ENCODE results near the gene APBB2. TPM values are rescaled to one million over a fixed set of nuclear protein-coding genes. Genes with fewer than 3 reads are reported as not detected.

APBB2 gene
- total and polyA plus RNA-seq, 8 donors, result 42.5 to 94.8 (median 53.8) TPM

DNA sequence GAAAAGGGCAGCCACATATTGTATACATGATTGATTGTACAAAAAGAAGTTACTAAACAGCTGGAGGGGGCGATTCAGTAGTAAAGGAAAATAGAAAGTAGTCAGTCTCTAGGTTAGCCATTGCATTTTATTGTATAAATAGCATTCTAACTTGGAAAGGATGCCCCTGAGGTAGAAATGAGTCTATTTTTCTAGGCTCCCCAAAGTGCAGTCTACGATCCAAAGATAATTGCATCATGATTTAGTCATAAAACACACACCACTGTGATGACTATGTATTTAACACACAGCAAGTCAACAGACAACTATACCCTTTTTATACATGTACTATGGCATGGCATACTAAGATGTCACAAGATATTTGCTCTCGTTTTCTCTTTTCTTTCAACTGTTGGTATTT lies 204.9 kb downstream of the APBB2 start:
- H3K4me1 ChIP-seq, result no peaks in the 10 kb centered on the region
- intact Hi-C loops (cut with DNase I), result no loop called here
- peaks cover 0 to 9% of the 10 kb centered on the region in 2 donors for H3K36me3 ChIP-seq
- no peak overlapping the region for H3K27ac ChIP-seq
- ATAC-seq (peak; percentile 32), DNase-seq (no peak)
- H3K4me3 ChIP-seq, result no peak overlapping the region
- H3K9me3 ChIP-seq, result peaks cover 0 to 3% of the 10 kb centered on the region in 2 donors
- no peaks in the 10 kb centered on the region for H3K27me3 ChIP-seq
- TF ChIP-seq, protein P1, sequence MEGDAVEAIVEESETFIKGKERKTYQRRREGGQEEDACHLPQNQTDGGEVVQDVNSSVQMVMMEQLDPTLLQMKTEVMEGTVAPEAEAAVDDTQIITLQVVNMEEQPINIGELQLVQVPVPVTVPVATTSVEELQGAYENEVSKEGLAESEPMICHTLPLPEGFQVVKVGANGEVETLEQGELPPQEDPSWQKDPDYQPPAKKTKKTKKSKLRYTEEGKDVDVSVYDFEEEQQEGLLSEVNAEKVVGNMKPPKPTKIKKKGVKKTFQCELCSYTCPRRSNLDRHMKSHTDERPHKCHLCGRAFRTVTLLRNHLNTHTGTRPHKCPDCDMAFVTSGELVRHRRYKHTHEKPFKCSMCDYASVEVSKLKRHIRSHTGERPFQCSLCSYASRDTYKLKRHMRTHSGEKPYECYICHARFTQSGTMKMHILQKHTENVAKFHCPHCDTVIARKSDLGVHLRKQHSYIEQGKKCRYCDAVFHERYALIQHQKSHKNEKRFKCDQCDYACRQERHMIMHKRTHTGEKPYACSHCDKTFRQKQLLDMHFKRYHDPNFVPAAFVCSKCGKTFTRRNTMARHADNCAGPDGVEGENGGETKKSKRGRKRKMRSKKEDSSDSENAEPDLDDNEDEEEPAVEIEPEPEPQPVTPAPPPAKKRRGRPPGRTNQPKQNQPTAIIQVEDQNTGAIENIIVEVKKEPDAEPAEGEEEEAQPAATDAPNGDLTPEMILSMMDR (IDR thresholded peaks at IDR 0.05), result no peak

DNA sequence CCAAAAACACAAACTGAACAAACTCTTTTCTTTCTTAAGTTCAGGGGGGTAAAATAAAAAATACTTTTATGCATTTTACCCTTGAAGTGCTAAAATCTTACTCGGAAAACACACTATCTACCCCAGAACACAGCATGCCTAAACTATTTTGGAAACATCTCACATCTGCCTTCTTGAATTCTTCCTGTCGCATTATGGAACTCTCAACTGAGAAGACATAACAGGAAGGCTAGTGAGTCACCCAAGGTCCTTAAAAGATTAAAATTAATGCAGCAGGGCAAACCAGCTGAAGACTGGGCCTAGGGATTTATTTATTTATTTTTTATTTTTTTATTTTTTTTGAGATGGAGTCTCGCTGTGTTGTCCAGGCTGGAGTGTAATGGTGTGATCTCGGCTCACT lies 208.2 kb downstream of the APBB2 start:
- DNase-seq, result no peak
- intact Hi-C loops (cut with DNase I), result no loop called here
- Histone ChIP-seq H3K27ac (no peak overlapping the region), H3K4me3 (no peak overlapping the region), H3K36me3 (no peaks in the 10 kb centered on the region), H3K27me3 (no peaks in the 10 kb centered on the region), H3K9me3 (peaks cover 0 to 3% of the 10 kb centered on the region in 2 donors), H3K4me1 (no peaks in the 10 kb centered on the region)
- TF ChIP-seq, protein P1 (IDR thresholded peaks at IDR 0.05), result no peak
- no peak for ATAC-seq

DNA sequence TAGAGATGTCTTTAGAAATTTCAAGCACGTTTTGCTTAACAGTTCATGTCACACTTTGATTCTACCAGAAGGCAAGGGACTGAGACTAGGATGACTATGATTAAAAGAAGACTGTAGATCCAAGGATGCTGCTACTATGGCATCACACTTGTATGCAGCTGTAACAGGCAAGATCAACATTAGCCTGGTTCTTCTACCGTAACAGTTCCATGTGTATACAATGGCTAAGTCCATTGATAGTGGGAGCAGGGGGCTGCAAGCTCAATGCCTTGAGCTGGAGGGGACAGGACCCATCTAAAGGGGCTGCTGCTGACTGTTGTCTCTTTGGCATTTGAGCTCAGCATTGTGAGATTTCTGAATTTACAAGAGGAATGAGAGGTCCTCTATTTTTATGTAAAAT lies 212.0 kb downstream of the APBB2 start:
- intact Hi-C loops (cut with DNase I), result no loop called here

DNA sequence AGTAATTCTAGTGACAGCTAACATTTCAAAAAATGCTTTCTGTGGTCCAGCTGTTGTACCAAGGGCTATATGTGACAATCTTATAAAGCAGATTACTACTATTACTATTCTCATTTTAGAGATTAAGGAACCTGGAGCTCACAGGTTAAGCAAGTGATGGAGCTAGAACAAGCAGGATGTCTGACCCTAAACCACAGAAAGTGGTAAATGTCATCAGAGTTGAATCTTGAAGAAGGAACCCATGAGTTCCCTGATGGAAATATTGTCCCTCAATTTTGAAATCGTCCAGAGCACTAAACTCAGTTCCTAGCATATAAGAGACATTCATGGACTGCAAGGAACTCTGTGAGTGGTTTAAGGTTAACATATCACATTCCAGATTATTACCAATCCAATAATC lies 214.0 kb downstream of the APBB2 start:
- intact Hi-C loops (cut with DNase I), result no loop called here
- ATAC-seq, result no peak
- Histone ChIP-seq H3K9me3 (no peaks in the 10 kb centered on the region), H3K36me3 (no peaks in the 10 kb centered on the region), H3K27ac (peak overlapping the region in 1 of 2 donors; percentile 13), H3K4me1 (peaks cover 0 to 14% of the 10 kb centered on the region in 2 donors), H3K4me3 (no peak overlapping the region), H3K27me3 (no peaks in the 10 kb centered on the region)
- DNase-seq, result no peak
- TF ChIP-seq, protein P1 (IDR thresholded peaks at IDR 0.05), result no peak

More for the DNA sequence above, 212.0 kb downstream of the APBB2 start:
- ATAC-seq (no peak), DNase-seq (no peak)
- Histone ChIP-seq H3K4me3 (no peak overlapping the region), H3K4me1 (peaks cover 0 to 14% of the 10 kb centered on the region in 2 donors), H3K36me3 (no peaks in the 10 kb centered on the region), H3K9me3 (peaks cover 0 to 3% of the 10 kb centered on the region in 2 donors), H3K27ac (no peak overlapping the region), H3K27me3 (no peaks in the 10 kb centered on the region)
- TF ChIP-seq, protein P1 (IDR thresholded peaks at IDR 0.05), result no peak

DNA sequence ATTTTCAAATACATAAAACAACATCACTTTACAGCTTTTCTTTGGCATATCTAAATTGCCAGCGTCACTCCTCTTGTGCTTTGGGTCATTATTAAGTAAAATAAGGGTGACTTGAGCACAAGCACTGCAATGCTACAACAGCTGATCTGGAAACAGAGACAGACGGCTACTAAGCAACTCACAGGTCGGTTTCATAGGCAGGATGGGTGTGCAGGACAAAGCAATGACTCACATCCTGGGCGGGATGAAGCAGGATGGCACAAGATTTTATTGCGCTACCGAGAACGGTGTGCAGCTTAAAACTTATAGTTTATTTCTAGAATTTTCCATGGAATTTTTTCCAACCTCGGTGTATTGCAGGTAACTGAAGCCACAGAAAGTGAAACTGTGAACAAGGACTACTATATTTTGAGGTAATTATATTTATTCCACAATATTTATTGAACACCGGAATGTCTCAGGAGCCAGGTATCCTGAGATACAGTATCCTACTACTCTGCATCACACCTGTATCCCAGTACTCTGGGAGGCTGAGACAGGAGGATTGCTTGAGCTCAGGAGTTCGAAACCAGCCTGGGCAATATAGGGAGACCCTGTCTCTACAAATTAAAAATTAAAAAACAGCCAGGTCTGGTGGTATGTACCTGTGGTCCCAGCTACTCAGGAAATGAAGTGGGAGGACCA lies 215.5 kb downstream of the APBB2 start:
- TF ChIP-seq, protein P1 (IDR thresholded peaks at IDR 0.05), result no peak
- Histone ChIP-seq H3K27ac (peak overlapping the region in 1 of 2 donors; percentile 77), H3K9me3 (no peaks in the 10 kb centered on the region), H3K4me3 (no peak overlapping the region), H3K27me3 (no peaks in the 10 kb centered on the region), H3K36me3 (no peaks in the 10 kb centered on the region), H3K4me1 (peaks cover 0 to 17% of the 10 kb centered on the region in 2 donors)
- ATAC-seq (peak; percentile 32), DNase-seq (no peak)
- intact Hi-C loops (cut with DNase I), result no loop called here
